GM21381 (cell line): ENCODE measurements around the gene KCNAB3.

Source experiments
- ATAC-seq: cut with Tn5 transposase; IDR thresholded peaks from one replicate; pipeline ENCODE4 v1.9.1; 2021; ENCODE audit warnings: mild to moderate bottlenecking, moderate library complexity; ENCODE audit not compliant: unreplicated experiment

Gene KCNAB3

DNA sequence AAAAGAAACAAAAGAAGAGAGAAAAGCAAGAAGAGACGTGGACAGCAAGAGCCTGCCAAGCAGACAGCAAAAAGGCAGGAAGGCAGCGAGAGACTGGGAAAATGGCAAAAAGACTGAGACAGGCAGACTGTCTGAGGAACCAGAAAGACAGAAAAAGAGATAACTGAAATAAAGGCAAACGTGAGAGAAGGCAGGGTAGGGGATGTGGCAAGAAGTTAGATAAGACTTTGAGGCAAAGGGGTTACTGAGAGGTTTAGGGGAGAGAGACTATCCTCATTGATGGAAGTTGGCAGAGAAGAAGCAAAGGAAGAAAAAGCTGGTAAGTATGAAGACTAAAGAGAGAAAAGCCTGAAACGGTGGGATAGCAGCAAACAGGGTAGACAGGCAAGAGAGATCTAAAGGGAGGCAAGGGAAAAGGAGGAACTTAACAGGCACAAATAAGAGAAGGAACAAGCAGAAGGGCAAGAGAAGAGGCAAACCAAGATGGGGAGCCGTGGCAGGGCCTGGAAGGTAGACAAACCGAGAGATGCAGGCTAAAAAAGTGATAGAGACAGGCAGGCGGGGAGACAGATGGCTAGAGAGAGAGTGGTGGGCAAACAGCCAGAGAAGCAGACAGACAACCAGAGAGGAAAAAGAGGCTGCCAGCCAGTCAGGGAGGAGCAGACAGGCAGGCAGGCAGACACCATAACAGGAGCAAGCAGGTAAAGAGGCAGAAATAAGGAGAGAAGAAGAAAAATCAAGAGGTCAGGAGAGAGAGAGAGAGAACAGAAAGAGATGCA, 48.2 kb downstream of the KCNAB3 start:
- no peak for ATAC-seq

DNA sequence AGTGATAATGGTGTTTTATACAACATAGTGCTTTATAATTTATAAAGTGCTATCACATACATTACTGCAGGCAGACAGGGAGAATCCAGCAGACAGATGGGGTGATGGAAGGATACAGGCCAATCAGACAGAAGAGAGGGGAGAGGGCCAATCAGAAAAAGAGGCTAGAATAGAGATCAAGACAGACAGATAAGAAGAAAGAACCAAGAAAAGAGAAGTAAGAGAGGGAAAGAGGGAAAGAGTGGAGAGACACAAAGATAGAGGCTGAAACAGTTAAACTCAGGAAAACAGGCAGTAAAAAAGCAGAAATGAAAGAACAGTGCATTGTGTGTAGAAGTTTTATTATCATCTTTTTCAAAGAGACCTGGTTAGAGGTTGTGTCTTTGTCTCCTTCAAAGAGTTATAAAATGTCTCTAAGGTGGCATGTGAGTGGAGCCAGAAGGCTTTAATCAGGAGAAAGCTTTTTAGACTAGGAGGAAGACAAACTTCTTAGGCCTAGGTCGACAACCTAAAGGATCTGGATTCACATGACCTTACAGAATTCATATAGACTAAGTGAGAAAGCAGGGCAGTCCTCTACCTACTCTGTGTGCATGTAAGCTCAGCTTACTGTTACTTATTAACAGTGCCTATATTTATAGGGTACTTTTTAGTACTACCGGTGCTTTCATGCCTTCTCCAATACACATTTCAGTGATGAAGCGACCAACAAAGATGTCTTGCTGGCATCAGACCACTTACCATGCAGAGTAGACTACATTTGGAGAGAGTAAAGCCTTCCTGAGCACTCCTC, 49.4 kb downstream of the KCNAB3 start:
- no peak for ATAC-seq

DNA sequence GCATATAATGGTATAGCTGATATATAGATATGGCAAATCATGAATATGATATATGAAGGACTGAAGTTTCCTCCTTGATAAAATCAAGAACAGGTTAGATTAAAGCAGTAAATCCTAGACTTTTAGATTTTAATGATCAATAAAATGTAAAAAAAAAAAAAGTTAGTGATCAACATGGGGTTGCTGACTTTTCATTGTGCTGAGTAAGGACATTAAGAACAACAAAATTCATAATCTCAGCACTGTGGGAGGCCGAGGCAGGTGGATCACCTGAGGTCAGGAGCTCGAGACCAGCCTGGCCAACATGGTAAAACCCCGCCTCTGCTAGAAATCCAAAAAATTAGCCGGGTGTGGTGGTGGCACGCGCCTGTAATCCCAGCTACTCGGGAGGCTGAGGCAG, 51.4 kb downstream of the KCNAB3 start:
- ATAC-seq, result no peak

DNA sequence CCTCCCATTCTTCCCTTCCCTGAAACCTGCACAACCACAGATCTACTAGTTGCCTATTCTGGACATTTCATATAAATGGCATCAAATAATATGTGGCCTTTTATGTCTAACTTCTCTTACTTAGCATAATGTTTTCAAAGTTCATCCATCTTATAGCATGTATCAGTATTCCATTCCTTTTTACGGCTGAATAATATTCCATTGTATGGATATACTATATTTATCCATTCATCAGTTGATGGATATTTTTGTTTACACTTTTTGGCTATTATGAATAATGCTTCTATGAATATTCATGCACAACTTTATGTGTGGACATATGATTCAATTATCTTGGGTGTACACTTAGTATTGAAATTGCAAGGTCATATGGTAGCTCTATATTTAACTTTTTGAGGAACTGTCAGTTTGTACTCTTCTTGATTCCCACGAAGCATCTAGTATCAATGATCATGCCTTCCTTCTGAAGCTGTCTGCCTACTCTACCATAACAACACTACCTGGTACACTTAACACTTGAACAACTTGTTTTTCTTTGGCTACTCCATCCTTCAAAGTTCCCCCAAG, 53.8 kb downstream of the KCNAB3 start:
- no peak for ATAC-seq

DNA sequence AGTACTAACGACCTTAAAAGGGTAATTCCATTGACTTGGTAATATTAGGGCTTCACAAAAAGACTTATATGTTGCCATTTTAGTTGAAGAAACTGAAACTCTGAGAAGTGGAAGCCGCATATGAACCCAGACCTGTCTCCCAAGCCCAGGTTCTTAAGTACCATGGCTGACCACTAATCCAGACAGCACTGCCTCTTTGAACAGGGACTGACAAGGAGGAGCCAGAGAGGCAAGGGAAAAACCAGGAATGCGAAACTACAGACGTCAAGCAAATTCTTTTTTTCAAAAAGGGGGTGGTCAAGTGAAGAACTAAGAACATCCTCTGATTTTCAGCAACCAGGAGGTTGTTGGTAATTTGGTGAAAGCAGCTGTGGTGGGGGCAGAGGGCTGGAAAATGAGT, 56.6 kb downstream of the KCNAB3 start:
- ATAC-seq, result no peak
